MM.1S (cell line): ENCODE measurements around the gene UGGT2.

Experiments used
- CTCF ChIP-seq: fragments of 300-600 bp; sonication (generic); IDR thresholded peaks from 2 replicates; pipeline ENCODE4 v1.5.1; 2016; ENCODE audit warnings: antibody characterized with exemption, low read length, mixed read lengths
- EZH2 ChIP-seq: fragments of 300-600 bp; sonication (generic); optimal IDR thresholded peaks from 2 replicates; pipeline ENCODE3; 2017; ENCODE audit warnings: low read depth, mild to moderate bottlenecking, antibody characterized with exemption, low read length, mixed read lengths
- EZH2phosphoT487 ChIP-seq: fragments of 300-600 bp; sonication (generic); IDR thresholded peaks from 2 replicates; pipeline ENCODE4 v1.6.1; 2018; ENCODE audit warnings: antibody characterized with exemption, low read length

- TF ChIP-seq CTCF (no peak), EZH2 (no peak), EZH2phosphoT487 (no peak)
Observed at GRCh38 chr13:96044238-96044637, 9.0 kb downstream of the UGGT2 start.
